GM12874 (cell line): ENCODE data around the gene LIX1L.

Source experiments
- TF ChIP-seq, protein P1 (sequence below): IDR thresholded peaks from 2 replicates; pipeline ENCODE4 v1.5.1; 2011; ENCODE audit warnings: low read depth, mild to moderate bottlenecking, control low read depth, low read length, moderate library complexity; ENCODE audit not compliant: insufficient read depth

LIX1L gene

DNA sequence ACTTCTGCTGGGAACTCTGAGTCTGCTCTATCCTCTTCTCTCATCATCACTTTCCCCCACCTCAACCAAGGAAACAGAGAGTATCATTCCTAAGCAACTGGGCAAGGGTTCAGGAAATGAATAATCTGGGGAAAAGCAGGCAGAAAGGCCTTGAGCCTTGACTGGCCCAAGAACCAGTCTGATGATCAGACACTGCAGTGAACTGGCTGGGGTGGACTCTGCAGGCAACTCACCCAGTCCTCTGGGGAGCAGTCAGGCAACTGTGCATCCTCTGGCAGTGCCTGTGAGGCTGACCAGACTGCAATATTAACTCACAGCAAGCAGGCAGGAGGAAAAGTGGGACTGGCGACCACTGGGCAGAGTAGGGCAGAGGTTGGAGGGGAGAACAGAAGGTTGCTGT lies 73.1 kb downstream of the LIX1L start:
- TF ChIP-seq, protein P1, sequence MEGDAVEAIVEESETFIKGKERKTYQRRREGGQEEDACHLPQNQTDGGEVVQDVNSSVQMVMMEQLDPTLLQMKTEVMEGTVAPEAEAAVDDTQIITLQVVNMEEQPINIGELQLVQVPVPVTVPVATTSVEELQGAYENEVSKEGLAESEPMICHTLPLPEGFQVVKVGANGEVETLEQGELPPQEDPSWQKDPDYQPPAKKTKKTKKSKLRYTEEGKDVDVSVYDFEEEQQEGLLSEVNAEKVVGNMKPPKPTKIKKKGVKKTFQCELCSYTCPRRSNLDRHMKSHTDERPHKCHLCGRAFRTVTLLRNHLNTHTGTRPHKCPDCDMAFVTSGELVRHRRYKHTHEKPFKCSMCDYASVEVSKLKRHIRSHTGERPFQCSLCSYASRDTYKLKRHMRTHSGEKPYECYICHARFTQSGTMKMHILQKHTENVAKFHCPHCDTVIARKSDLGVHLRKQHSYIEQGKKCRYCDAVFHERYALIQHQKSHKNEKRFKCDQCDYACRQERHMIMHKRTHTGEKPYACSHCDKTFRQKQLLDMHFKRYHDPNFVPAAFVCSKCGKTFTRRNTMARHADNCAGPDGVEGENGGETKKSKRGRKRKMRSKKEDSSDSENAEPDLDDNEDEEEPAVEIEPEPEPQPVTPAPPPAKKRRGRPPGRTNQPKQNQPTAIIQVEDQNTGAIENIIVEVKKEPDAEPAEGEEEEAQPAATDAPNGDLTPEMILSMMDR = no peak
